ENCODE measurements around the gene DENND6A. TPM values are rescaled to one million over a fixed set of nuclear protein-coding genes. Genes with fewer than 3 reads are reported as not detected.

The DENND6A gene, protein sequence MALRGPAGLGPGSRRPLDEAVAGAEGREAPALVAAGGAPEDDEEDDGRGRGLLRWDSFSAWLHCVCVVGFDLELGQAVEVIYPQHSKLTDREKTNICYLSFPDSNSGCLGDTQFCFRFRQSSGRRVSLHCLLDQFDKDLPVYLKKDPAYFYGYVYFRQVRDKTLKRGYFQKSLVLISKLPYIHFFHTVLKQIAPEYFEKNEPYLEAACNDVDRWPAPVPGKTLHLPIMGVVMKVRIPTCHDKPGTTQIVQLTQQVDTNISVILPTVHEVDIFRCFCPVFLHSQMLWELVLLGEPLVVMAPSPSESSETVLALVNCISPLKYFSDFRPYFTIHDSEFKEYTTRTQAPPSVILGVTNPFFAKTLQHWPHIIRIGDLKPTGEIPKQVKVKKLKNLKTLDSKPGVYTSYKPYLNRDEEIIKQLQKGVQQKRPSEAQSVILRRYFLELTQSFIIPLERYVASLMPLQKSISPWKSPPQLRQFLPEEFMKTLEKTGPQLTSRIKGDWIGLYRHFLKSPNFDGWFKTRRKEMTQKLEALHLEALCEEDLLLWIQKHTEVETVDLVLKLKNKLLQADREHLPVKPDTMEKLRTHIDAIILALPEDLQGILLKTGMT
- 21.8 and 26.1 TPM in 2 replicates for total RNA-seq

DNA sequence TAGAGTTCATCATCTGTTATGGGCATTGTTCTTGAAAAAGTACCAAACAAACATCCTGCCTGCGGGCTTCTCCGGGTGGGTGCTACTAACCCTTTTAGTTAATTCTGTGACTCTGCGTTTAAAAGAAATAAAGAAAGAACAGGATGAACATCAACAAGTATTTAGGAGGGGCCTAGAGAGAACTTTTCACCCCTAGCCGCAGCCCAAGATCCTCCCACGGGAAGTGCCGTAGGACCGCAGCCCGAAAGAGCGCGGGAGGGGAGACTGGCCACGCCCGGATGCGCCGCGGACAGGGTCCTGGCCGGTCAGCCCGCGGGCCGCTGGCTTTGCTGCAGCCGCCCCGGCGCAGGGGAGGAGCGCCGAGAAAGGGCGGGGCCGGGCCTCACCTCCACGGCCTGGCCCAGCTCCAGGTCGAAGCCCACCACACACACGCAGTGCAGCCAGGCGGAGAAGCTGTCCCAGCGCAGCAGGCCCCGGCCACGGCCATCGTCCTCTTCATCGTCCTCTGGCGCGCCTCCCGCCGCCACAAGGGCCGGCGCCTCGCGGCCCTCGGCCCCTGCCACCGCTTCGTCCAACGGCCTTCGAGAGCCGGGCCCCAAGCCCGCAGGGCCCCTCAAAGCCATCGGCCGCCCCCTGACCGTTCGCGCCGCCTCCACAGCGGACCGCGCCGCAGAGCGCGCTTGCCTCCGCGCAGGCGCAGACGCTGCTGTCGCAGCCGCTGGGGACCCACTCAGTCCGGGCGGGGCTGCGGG is at the start of gene DENND6A:
Gene DENND6A, minus strand, starts transcription at position 682 of the 752 bp plus-strand sequence. Its CDS starts 59 bp downstream, at position 623.
- Histone ChIP-seq H3K27me3 (ENCODE audit: control insufficient read depth, insufficient read depth, low read length) (no peaks in the 10 kb centered on the region), H3K4me3 (ENCODE audit: low read depth, low read length) (peak within 1 kb of the TSS; percentile 69), H3K36me3 (ENCODE audit: control insufficient read depth, insufficient read depth, low read length) (no peaks in the 10 kb centered on the region)
- TF ChIP-seq, protein P1, sequence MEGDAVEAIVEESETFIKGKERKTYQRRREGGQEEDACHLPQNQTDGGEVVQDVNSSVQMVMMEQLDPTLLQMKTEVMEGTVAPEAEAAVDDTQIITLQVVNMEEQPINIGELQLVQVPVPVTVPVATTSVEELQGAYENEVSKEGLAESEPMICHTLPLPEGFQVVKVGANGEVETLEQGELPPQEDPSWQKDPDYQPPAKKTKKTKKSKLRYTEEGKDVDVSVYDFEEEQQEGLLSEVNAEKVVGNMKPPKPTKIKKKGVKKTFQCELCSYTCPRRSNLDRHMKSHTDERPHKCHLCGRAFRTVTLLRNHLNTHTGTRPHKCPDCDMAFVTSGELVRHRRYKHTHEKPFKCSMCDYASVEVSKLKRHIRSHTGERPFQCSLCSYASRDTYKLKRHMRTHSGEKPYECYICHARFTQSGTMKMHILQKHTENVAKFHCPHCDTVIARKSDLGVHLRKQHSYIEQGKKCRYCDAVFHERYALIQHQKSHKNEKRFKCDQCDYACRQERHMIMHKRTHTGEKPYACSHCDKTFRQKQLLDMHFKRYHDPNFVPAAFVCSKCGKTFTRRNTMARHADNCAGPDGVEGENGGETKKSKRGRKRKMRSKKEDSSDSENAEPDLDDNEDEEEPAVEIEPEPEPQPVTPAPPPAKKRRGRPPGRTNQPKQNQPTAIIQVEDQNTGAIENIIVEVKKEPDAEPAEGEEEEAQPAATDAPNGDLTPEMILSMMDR (IDR thresholded peaks at IDR 0.05; ENCODE audit: insufficient read depth, low read length, severe bottlenecking) = no peak
- peak; percentile 74 for DNase-seq (ENCODE audit: low read depth)
- FAIRE-seq = no peak

DNA sequence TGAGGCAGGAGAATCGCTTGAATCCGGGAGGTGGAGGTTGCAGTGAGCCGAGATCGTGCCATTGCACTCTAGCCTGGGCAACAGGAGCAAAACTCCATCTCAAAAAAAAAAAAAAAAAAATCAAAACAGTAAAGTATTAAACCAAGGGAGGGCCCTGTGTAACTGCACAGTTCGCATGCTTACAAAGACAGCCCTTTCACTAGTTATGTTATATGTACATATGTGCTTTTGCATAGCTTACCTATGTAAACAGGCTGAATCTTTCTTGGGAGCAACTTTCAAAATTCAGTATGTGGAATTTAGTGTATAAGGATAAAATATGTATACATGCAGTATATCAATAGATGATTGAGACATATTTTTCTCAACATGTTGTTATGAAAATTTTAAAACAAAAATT is 47.1 kb upstream of the DENND6A start:
- DNase-seq (ENCODE audit: low read depth) = no peak
- TF ChIP-seq, protein P1 (IDR thresholded peaks at IDR 0.05; ENCODE audit: insufficient read depth, low read length, severe bottlenecking) = no peak
- Histone ChIP-seq H3K27me3 (ENCODE audit: control insufficient read depth, insufficient read depth, low read length) (no peaks in the 10 kb centered on the region), H3K4me3 (ENCODE audit: low read depth, low read length) (no peak overlapping the region), H3K36me3 (ENCODE audit: control insufficient read depth, insufficient read depth, low read length) (no peaks in the 10 kb centered on the region)
- no peak for FAIRE-seq

DNA sequence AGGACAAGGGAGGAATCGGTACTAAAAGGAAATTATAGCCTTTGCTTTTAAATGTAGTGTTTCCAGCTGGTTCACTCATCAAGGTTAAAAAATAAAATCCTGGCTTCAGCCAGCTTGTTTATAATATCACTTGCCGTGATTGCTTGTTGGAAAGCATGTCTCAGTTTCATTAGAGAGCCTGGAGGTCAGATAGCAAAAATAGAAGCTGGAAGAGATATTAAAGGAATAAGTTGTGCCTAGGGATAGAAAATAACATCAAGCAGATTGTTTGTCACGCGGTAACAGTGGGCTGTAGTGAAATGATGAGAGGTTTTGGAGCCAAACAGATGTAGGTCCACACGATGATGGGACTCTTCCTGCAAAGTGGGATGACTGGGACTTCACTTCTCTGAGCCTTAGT is 45.5 kb upstream of the DENND6A start:
- TF ChIP-seq, protein P1 (IDR thresholded peaks at IDR 0.05; ENCODE audit: insufficient read depth, low read length, severe bottlenecking) = no peak
- no peaks in the 10 kb centered on the region for H3K27me3 ChIP-seq (ENCODE audit: control insufficient read depth, insufficient read depth, low read length)
- H3K36me3 ChIP-seq (ENCODE audit: control insufficient read depth, insufficient read depth, low read length) = no peaks in the 10 kb centered on the region
- no peak for DNase-seq (ENCODE audit: low read depth)
- no peak overlapping the region for H3K4me3 ChIP-seq (ENCODE audit: low read depth, low read length)
- FAIRE-seq = no peak

DNA sequence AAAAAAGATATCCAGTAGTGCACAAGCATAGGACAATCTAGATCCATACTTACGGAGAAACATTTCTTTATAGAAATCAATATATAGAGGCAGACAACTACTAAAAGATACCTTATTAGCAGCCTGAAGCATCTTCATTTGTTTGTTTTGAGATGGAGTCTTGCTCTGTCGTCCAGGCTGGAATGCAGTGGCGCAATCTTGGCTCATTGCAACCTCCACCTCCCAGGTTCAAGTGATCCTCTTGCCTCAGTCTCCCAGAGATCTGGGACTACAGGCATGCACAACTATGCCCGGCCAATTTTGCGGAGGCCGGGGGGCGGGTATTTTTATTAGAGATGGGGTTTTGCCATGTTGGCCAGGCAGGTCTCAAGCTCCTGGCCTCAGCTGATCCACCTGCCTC is 45.0 kb upstream of the DENND6A start:
- no peaks in the 10 kb centered on the region for H3K27me3 ChIP-seq (ENCODE audit: control insufficient read depth, insufficient read depth, low read length)
- no peak overlapping the region for H3K4me3 ChIP-seq (ENCODE audit: low read depth, low read length)
- FAIRE-seq (no peak), DNase-seq (ENCODE audit: low read depth) (no peak)
- H3K36me3 ChIP-seq (ENCODE audit: control insufficient read depth, insufficient read depth, low read length) = no peaks in the 10 kb centered on the region
- TF ChIP-seq, protein P1 (IDR thresholded peaks at IDR 0.05; ENCODE audit: insufficient read depth, low read length, severe bottlenecking) = no peak

DNA sequence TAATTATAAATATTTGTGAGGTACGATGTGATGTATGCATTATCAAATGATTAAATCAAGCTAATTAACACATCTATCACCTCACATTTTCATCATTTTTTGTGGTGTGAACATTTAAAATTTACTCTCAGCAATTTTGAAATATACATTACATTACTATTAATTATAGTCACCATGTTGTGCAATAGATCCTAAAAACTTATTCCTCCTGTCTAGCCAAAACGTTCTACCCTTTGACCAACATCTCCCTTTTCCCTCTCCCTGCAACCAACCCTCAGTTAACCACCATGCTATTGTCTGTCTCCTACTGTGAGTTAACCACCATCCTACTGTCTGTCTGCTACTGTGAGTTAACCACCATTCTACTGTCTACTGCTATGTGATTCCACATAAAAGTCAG is 42.5 kb upstream of the DENND6A start:
- DNase-seq (ENCODE audit: low read depth) (no peak), FAIRE-seq (no peak)
- no peak overlapping the region for H3K4me3 ChIP-seq (ENCODE audit: low read depth, low read length)
- no peaks in the 10 kb centered on the region for H3K27me3 ChIP-seq (ENCODE audit: control insufficient read depth, insufficient read depth, low read length)
- H3K36me3 ChIP-seq (ENCODE audit: control insufficient read depth, insufficient read depth, low read length) = no peaks in the 10 kb centered on the region
- TF ChIP-seq, protein P1 (IDR thresholded peaks at IDR 0.05; ENCODE audit: insufficient read depth, low read length, severe bottlenecking) = no peak
